ENCODE results near the gene SNTG2. TPM values are rescaled to one million over a fixed set of nuclear protein-coding genes. Genes with fewer than 3 reads are reported as not detected.
"Not testable (repeated sequence)": the region's sequence is repeated elsewhere in the genome, so short reads cannot be mapped to it uniquely, and the experiment has no call there.

The SNTG2 gene
- total and polyA plus RNA-seq, 12 donors = 0.39 to 2.8 (median 1.0) TPM; not detected in 1

GRCh38 chr2:908568-908967, 42.1 kb upstream of the SNTG2 start:
- intact Hi-C loops (cut with DNase I) = no loop called here
- H3K4me1 ChIP-seq = no peaks in the 10 kb centered on the region
- H3K9me3 ChIP-seq = no peaks in the 10 kb centered on the region
- no peaks in the 10 kb centered on the region for H3K36me3 ChIP-seq
- TF ChIP-seq, protein P1, sequence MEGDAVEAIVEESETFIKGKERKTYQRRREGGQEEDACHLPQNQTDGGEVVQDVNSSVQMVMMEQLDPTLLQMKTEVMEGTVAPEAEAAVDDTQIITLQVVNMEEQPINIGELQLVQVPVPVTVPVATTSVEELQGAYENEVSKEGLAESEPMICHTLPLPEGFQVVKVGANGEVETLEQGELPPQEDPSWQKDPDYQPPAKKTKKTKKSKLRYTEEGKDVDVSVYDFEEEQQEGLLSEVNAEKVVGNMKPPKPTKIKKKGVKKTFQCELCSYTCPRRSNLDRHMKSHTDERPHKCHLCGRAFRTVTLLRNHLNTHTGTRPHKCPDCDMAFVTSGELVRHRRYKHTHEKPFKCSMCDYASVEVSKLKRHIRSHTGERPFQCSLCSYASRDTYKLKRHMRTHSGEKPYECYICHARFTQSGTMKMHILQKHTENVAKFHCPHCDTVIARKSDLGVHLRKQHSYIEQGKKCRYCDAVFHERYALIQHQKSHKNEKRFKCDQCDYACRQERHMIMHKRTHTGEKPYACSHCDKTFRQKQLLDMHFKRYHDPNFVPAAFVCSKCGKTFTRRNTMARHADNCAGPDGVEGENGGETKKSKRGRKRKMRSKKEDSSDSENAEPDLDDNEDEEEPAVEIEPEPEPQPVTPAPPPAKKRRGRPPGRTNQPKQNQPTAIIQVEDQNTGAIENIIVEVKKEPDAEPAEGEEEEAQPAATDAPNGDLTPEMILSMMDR (IDR thresholded peaks at IDR 0.05) = no peak
- ATAC-seq = no peak
- DNase-seq = no peak
- H3K27ac ChIP-seq = no peak overlapping the region
- peaks cover 0 to 37% (median 22%) of the 10 kb centered on the region in 7 donors for H3K27me3 ChIP-seq
- WGBS, 2 donors = 76 to 79% methylated on average over 4 of the region's 4 CpGs
- H3K4me3 ChIP-seq = no peak overlapping the region

GRCh38 chr2:909764-910379, 40.8 kb upstream of the SNTG2 start:
- H3K4me3 ChIP-seq; intact Hi-C loops (cut with DNase I); ATAC-seq; H3K27ac ChIP-seq; H3K36me3 ChIP-seq; H3K4me1 ChIP-seq; DNase-seq; H3K9me3 ChIP-seq: not testable (repeated sequence)
- H3K27me3 ChIP-seq = peaks cover 0 to 26% (median 14%) of the 10 kb centered on the region in 7 donors
- WGBS, 2 donors = 83% methylated on average over 26 to 27 of the region's 27 CpGs

GRCh38 chr2:910698-911097, 40.0 kb upstream of the SNTG2 start:
- DNase-seq (no peak), ATAC-seq (no peak)
- WGBS, 2 donors = 81 to 93% methylated on average over 16 of the region's 16 CpGs
- intact Hi-C loops (cut with DNase I) = no loop called here
- Histone ChIP-seq H3K36me3 (no peaks in the 10 kb centered on the region), H3K27ac (no peak overlapping the region), H3K27me3 (peaks cover 0 to 18% (median 9%) of the 10 kb centered on the region in 7 donors), H3K4me3 (no peak overlapping the region), H3K4me1 (no peaks in the 10 kb centered on the region), H3K9me3 (no peaks in the 10 kb centered on the region)
- TF ChIP-seq, protein P1 (IDR thresholded peaks at IDR 0.05) = no peak

GRCh38 chr2:915979-916378, 34.7 kb upstream of the SNTG2 start:
- Histone ChIP-seq H3K4me3 (no peak overlapping the region), H3K9me3 (no peaks in the 10 kb centered on the region), H3K27ac (no peak overlapping the region), H3K36me3 (no peaks in the 10 kb centered on the region), H3K4me1 (no peaks in the 10 kb centered on the region), H3K27me3 (peaks cover 0 to 27% (median 20%) of the 10 kb centered on the region in 7 donors)
- TF ChIP-seq, protein P1 (IDR thresholded peaks at IDR 0.05) = no peak
- 90% methylated on average over 14 of the region's 14 CpGs for whole genome bisulfite sequencing, 2 donors
- DNase-seq (no peak), ATAC-seq (no peak)
- intact Hi-C loops (cut with DNase I) = no loop called here

DNA sequence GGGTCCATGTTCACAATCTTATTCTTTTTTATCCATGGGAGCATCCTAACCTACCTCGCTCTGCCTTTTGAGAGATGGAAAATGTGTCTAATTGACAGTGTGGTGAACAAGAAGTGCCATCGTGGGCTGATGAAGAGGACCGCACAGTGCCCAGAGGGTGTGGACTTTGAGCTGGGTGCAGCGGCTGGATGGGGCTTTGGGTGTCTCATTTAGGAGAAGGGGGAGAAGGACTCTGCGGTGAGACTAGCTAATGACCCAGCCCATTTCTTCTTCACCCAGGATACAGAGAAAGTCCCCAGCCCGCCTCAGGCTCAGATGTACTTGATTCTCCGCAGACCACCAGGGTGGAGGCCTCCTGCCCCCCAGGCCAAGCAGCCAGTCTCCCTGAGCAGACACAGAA, 33.7 kb upstream of the SNTG2 start:
- no peaks in the 10 kb centered on the region for H3K4me1 ChIP-seq
- no peaks in the 10 kb centered on the region for H3K9me3 ChIP-seq
- ATAC-seq (no peak), DNase-seq (no peak)
- peaks cover 0 to 34% (median 25%) of the 10 kb centered on the region in 7 donors for H3K27me3 ChIP-seq
- no peaks in the 10 kb centered on the region for H3K36me3 ChIP-seq
- WGBS, 2 donors = 90 to 92% methylated on average over 7 of the region's 7 CpGs
- no peak overlapping the region for H3K4me3 ChIP-seq
- intact Hi-C loops (cut with DNase I) = no loop called here
- no peak overlapping the region for H3K27ac ChIP-seq
- TF ChIP-seq, protein P1 (IDR thresholded peaks at IDR 0.05) = no peak
